Umbilical cord (tissue), 2 donors: ENCODE data around the gene EVL. TPM values are rescaled to one million over a fixed set of nuclear protein-coding genes. Genes with fewer than 3 reads are reported as not detected.

Experiments
- DNase-seq: peaks from one replicate; pipeline ENCODE4 v3.0.0-alpha.2; 2015; ENCODE audit warnings: low spot score
- total RNA-seq: library from RNA; depleted of rRNA; stranded (reverse); fragments of >200 nt; gene quantifications from one replicate; pipeline ENCODE4 v1.2.3, GENCODE V29; 2014; ENCODE audit warnings: low replicate concordance; ENCODE audit not compliant: insufficient read depth

The EVL gene
- total RNA-seq, 1 donor from 2014 or later = 46.5 TPM

GRCh38 chr14:100082723-100083122 lies 17.5 kb downstream of the EVL start:
- DNase-seq = no peak

- DNase-seq = peak; percentile 77
Observed at GRCh38 chr14:100083706-100084105, 18.5 kb downstream of the EVL start.

- DNase-seq = no peak
Observed at GRCh38 chr14:100084591-100084990, 19.4 kb downstream of the EVL start.

GRCh38 chr14:100085462-100085861 lies 20.2 kb downstream of the EVL start:
- no peak for DNase-seq

- DNase-seq = no peak
Observed at GRCh38 chr14:100086361-100086760, 21.1 kb downstream of the EVL start.

- no peak for DNase-seq
Observed at GRCh38 chr14:100088226-100088625, 23.0 kb downstream of the EVL start.

GRCh38 chr14:100091386-100091785 lies 26.2 kb downstream of the EVL start:
- no peak for DNase-seq

- DNase-seq = no peak
Observed at GRCh38 chr14:100092832-100093231, 27.6 kb downstream of the EVL start.

- no peak for DNase-seq
Observed at GRCh38 chr14:100093319-100093718, 28.1 kb downstream of the EVL start.

GRCh38 chr14:100096656-100097055 lies 31.4 kb downstream of the EVL start:
- DNase-seq = peak; percentile 54

GRCh38 chr14:100098171-100098570 lies 32.9 kb downstream of the EVL start:
- DNase-seq = no peak

GRCh38 chr14:100100032-100100703 lies 34.9 kb downstream of the EVL start:
- DNase-seq = no peak

- DNase-seq = no peak
Observed at GRCh38 chr14:100102156-100102785, 37.0 kb downstream of the EVL start.

GRCh38 chr14:100103250-100104005 lies 38.2 kb downstream of the EVL start:
- DNase-seq = peak; percentile 79

- DNase-seq = no peak
Observed at GRCh38 chr14:100104006-100104352, 38.8 kb downstream of the EVL start.

GRCh38 chr14:100104523-100105300 lies 39.5 kb downstream of the EVL start:
- DNase-seq = peak; percentile 90

- peak; percentile 42 for DNase-seq
Observed at GRCh38 chr14:100105357-100106169, 40.3 kb downstream of the EVL start.

- DNase-seq = no peak
Observed at GRCh38 chr14:100106250-100107112, 41.3 kb downstream of the EVL start.

GRCh38 chr14:100107236-100107635 lies 42.0 kb downstream of the EVL start:
- DNase-seq = peak; percentile 45
